MM.1S (cell line): ENCODE measurements around the gene RAD23B.

ENCODE experiments used
- DNase-seq: peaks from one replicate; pipeline ENCODE4 v3.0.0-alpha.2; 2015
- H2AFZ ChIP-seq: fragments of 300-600 bp; sonication (generic); 2 replicates; pipeline ENCODE4 v1.6.0; 2016; ENCODE audit warnings: antibody characterized with exemption, low read length
- H3F3A ChIP-seq: fragments of 300-600 bp; sonication (generic); 2 replicates; pipeline ENCODE4 v1.6.1; 2016; ENCODE audit warnings: mild to moderate bottlenecking, antibody characterized with exemption, low read length, moderate library complexity, mixed read lengths; ENCODE audit not compliant: insufficient read depth
- H3K27ac ChIP-seq: fragments of 300-600 bp; sonication (generic); 2 replicates; pipeline ENCODE4 v1.5.1; 2016; ENCODE audit warnings: mild to moderate bottlenecking, low read length
- H3K27me3 ChIP-seq: fragments of 300-600 bp; sonication (generic); replicated peaks from 2 replicates; pipeline ENCODE4 v1.6.0; 2016; ENCODE audit warnings: low read length; ENCODE audit not compliant: insufficient read depth
- H3K36me3 ChIP-seq: fragments of 300-600 bp; sonication (generic); replicated peaks from 2 replicates; pipeline ENCODE4 v1.6.1; 2016; ENCODE audit warnings: mild to moderate bottlenecking, low read length, mixed read lengths; ENCODE audit not compliant: insufficient read depth
- H3K4me1 ChIP-seq: fragments of 300-600 bp; sonication (generic); 2 replicates; pipeline ENCODE4 v1.6.1; 2016; ENCODE audit warnings: low read length, mixed read lengths
- H3K4me2 ChIP-seq: fragments of 300-600 bp; sonication (generic); 2 replicates; pipeline ENCODE4 v1.6.0; 2016; ENCODE audit warnings: low read depth, low read length
- H3K4me3 ChIP-seq: fragments of 300-600 bp; sonication (generic); 2 replicates; pipeline ENCODE4 v1.5.1; 2016; ENCODE audit warnings: low read length, mixed read lengths
- H3K79me2 ChIP-seq: fragments of 300-600 bp; sonication (generic); 2 replicates; pipeline ENCODE4 v1.6.1; 2016; ENCODE audit warnings: mixed run types, low read length, mixed read lengths
- H3K9ac ChIP-seq: fragments of 300-600 bp; sonication (generic); 2 replicates; pipeline ENCODE4 v1.6.1; 2016; ENCODE audit warnings: low read length, mixed read lengths
- H3K9me2 ChIP-seq: fragments of 300-600 bp; sonication (generic); replicated peaks from 2 replicates; pipeline ENCODE4 v1.6.1; 2016; ENCODE audit warnings: mild to moderate bottlenecking, low read length, mixed read lengths; ENCODE audit not compliant: insufficient read depth
- H3K9me3 ChIP-seq: fragments of 300-600 bp; sonication (generic); replicated peaks from 2 replicates; pipeline ENCODE4 v1.6.1; 2016; ENCODE audit warnings: mild to moderate bottlenecking, low read length, mixed read lengths; ENCODE audit not compliant: insufficient read depth
- H4K20me1 ChIP-seq: fragments of 300-600 bp; sonication (generic); 2 replicates; pipeline ENCODE4 v1.6.1; 2016; ENCODE audit warnings: mild to moderate bottlenecking, low read length, moderate library complexity, mixed read lengths; ENCODE audit not compliant: insufficient read depth
- EZH2 ChIP-seq: fragments of 300-600 bp; sonication (generic); optimal IDR thresholded peaks from 2 replicates; pipeline ENCODE3; 2017; ENCODE audit warnings: low read depth, mild to moderate bottlenecking, antibody characterized with exemption, low read length, mixed read lengths
- EZH2phosphoT487 ChIP-seq: fragments of 300-600 bp; sonication (generic); IDR thresholded peaks from 2 replicates; pipeline ENCODE4 v1.6.1; 2018; ENCODE audit warnings: antibody characterized with exemption, low read length
- TF ChIP-seq, protein P1 (sequence below): fragments of 300-600 bp; sonication (generic); IDR thresholded peaks from 2 replicates; pipeline ENCODE4 v1.5.1; 2016; ENCODE audit warnings: antibody characterized with exemption, low read length, mixed read lengths

Gene RAD23B

DNA sequence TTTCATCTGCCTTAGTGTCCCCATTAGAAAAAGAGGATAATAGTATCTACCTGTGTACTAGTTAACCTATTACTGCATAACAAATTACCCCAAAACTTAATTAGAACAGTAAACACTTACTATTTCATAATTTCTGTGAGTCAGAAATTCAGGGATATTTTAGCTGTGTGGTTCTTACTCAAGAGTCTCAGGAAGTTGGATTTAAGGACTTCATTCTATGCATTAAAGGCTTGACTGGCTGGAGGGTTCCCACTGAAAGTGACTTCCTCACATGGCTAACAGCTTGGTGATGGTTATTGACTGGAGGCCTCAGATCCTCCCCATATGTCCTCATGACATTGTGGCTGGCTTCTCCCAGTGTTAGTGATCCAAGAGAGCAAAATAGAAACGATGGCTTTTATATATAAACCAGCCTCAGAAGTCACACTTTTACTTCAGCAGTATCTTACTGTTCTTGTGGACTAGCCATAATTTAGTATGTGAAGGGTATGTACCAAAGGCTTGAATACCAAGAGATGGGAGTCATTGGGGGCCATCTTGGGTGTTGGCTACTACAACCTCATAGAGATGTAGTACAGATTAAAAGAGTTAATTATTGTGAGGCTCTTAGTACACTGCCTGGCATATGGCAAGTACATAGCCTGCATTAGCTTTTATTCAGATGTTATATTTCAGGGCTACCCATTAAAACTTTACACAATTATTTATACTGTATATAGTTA is 9.9 kb downstream of the RAD23B start:
- Histone ChIP-seq H3F3A (no peaks in the 10 kb centered on the region), H3K4me2 (no peak overlapping the region), H4K20me1 (peaks cover 97% of the 10 kb centered on the region)

DNA sequence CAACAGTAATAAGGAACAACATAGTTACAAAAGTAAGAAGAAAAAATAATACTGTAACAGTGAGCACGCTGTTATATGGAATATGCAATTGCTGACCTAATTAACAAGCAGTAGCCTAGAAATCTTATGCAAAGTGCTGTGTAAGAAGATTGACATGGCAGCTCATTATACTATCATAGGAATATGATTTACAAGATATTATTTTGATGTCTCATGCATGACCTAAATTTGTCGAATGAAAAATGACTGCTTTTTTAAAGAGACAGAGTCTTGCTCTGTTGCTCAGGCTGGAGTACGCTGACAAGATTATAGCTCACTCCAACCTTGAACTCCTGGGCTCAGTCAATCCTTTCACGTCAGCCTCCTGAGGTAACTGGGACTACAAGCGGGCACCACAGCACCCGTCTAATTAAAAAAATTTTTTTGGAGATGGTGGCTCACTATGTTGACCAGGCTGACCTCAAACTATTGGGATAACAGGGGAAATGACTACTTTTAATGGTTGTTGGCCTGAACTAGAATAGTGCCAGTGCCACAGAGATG is 10.5 kb downstream of the RAD23B start:
- DNase-seq = no peak
- Histone ChIP-seq H3K4me2 (no peak overlapping the region), H3K9me2 (no peaks in the 10 kb centered on the region), H3K27me3 (no peaks in the 10 kb centered on the region), H4K20me1 (peaks cover 94% of the 10 kb centered on the region), H3K4me3 (no peak overlapping the region), H2AFZ (no peak overlapping the region), H3K27ac (no peak overlapping the region), H3K9me3 (no peaks in the 10 kb centered on the region), H3F3A (no peaks in the 10 kb centered on the region), H3K4me1 (no peaks in the 10 kb centered on the region), H3K9ac (no peak overlapping the region), H3K36me3 (no peaks in the 10 kb centered on the region), H3K79me2 (peaks cover 99% of the 10 kb centered on the region)
- TF ChIP-seq EZH2phosphoT487 (no peak), EZH2 (no peak)
- TF ChIP-seq, protein P1, sequence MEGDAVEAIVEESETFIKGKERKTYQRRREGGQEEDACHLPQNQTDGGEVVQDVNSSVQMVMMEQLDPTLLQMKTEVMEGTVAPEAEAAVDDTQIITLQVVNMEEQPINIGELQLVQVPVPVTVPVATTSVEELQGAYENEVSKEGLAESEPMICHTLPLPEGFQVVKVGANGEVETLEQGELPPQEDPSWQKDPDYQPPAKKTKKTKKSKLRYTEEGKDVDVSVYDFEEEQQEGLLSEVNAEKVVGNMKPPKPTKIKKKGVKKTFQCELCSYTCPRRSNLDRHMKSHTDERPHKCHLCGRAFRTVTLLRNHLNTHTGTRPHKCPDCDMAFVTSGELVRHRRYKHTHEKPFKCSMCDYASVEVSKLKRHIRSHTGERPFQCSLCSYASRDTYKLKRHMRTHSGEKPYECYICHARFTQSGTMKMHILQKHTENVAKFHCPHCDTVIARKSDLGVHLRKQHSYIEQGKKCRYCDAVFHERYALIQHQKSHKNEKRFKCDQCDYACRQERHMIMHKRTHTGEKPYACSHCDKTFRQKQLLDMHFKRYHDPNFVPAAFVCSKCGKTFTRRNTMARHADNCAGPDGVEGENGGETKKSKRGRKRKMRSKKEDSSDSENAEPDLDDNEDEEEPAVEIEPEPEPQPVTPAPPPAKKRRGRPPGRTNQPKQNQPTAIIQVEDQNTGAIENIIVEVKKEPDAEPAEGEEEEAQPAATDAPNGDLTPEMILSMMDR = no peak

More for the DNA sequence above, 9.9 kb downstream of the RAD23B start:
- no peak overlapping the region for H3K27ac ChIP-seq
- H3K9me3 ChIP-seq = no peaks in the 10 kb centered on the region
- DNase-seq = no peak
- no peak overlapping the region for H3K4me3 ChIP-seq
- H3K4me1 ChIP-seq = no peaks in the 10 kb centered on the region
- no peaks in the 10 kb centered on the region for H3K36me3 ChIP-seq
- no peak for TF ChIP-seq EZH2phosphoT487
- no peak for TF ChIP-seq EZH2
- TF ChIP-seq, protein P1 = no peak
- H3K79me2 ChIP-seq = peaks cover 100% of the 10 kb centered on the region
- H3K9ac ChIP-seq = no peak overlapping the region
- H3K27me3 ChIP-seq = no peaks in the 10 kb centered on the region
- H2AFZ ChIP-seq = no peak overlapping the region
- H3K9me2 ChIP-seq = no peaks in the 10 kb centered on the region

DNA sequence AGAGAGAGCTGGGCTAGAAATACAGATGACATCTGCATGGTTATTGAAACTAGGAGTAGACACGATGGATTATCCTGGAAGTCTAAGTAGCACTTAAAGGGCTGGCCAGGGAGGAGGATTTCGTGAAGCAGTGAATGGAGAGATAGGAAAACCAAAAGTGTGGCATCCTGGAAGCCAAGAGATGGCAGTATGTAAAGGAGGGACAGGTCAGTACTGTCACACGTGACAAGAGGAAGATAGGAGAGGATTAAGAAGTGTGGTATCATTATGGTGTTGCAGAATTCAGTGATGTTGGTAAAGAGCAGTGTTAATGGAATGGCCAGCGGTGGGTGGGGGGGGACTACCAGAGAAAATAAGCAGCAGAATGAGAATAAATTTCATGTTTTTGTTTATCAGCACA is 11.7 kb downstream of the RAD23B start:
- H3K27ac ChIP-seq = no peak overlapping the region
- DNase-seq = no peak
- H3K4me2 ChIP-seq = no peak overlapping the region
- H3K9me3 ChIP-seq = no peaks in the 10 kb centered on the region
- H3K9ac ChIP-seq = no peak overlapping the region
- no peak overlapping the region for H3K4me3 ChIP-seq
- H3F3A ChIP-seq = no peaks in the 10 kb centered on the region
- TF ChIP-seq EZH2phosphoT487 = no peak
- no peak for TF ChIP-seq EZH2
- TF ChIP-seq, protein P1 = no peak
- peaks cover 95% of the 10 kb centered on the region for H4K20me1 ChIP-seq
- H3K9me2 ChIP-seq = no peaks in the 10 kb centered on the region
- no peak overlapping the region for H2AFZ ChIP-seq
- no peaks in the 10 kb centered on the region for H3K27me3 ChIP-seq
- no peaks in the 10 kb centered on the region for H3K4me1 ChIP-seq
- peaks cover 99% of the 10 kb centered on the region for H3K79me2 ChIP-seq
- no peaks in the 10 kb centered on the region; the same call in 1 of the 2 replicates for H3K36me3 ChIP-seq
